Nephron progenitor cell (in vitro differentiated cells): ENCODE measurements around the gene CTXN1.

Experiments
- DNase-seq: peaks from one replicate; pipeline ENCODE4 v3.0.0; 2021
- H3K27ac Mint-ChIP-seq: 2 replicates; pipeline ENCODE4 v1.8.0; 2021; ENCODE audit warnings: mild to moderate bottlenecking, moderate library complexity, mixed read lengths
- H3K27me3 Mint-ChIP-seq: 2 replicates; pipeline ENCODE4 v1.8.0; 2021; ENCODE audit warnings: mild to moderate bottlenecking, low read depth, mixed read lengths; ENCODE audit not compliant: poor library complexity
- H3K36me3 Mint-ChIP-seq: 2 replicates; pipeline ENCODE4 v1.8.0; 2021; ENCODE audit warnings: low read depth, mixed read lengths
- H3K4me1 Mint-ChIP-seq: 2 replicates; pipeline ENCODE4 v1.8.0; 2021; ENCODE audit warnings: mixed read lengths
- H3K4me3 Mint-ChIP-seq: 2 replicates; pipeline ENCODE4 v1.8.0; 2021; ENCODE audit warnings: mild to moderate bottlenecking, moderate library complexity, mixed read lengths
- H3K9me3 Mint-ChIP-seq: 2 replicates; pipeline ENCODE4 v1.8.0; 2021; ENCODE audit warnings: mild to moderate bottlenecking, moderate library complexity, mixed read lengths
- TF ChIP-seq, protein P1 (sequence below): fragments of 200-600 bp; sonication (generic); IDR thresholded peaks from 2 replicates; pipeline ENCODE4 v1.5.0; 2021; ENCODE audit warnings: antibody characterized with exemption

Gene CTXN1

DNA sequence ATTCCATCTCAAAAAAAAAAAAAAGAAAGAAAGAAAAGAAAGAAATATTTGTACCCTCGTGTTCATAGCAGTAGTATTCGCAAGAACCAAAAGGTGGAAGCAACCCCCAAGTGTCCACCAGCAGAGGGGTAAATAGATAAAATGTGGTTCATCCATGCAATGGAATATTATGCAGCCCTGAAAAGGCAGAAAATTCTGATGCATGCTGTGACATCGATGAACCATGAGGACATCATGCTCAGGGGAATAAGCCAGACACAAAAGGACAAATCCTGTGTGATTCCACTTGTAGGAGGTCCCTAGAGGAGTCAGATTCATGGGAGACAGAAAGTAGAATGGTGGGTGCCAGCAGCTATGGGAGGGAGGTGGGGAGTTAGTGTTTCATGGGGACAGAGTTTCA lies 44.0 kb downstream of the CTXN1 start:
- TF ChIP-seq, protein P1, sequence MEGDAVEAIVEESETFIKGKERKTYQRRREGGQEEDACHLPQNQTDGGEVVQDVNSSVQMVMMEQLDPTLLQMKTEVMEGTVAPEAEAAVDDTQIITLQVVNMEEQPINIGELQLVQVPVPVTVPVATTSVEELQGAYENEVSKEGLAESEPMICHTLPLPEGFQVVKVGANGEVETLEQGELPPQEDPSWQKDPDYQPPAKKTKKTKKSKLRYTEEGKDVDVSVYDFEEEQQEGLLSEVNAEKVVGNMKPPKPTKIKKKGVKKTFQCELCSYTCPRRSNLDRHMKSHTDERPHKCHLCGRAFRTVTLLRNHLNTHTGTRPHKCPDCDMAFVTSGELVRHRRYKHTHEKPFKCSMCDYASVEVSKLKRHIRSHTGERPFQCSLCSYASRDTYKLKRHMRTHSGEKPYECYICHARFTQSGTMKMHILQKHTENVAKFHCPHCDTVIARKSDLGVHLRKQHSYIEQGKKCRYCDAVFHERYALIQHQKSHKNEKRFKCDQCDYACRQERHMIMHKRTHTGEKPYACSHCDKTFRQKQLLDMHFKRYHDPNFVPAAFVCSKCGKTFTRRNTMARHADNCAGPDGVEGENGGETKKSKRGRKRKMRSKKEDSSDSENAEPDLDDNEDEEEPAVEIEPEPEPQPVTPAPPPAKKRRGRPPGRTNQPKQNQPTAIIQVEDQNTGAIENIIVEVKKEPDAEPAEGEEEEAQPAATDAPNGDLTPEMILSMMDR = no peak
- H3K9me3 Mint-ChIP-seq = no peaks in the 10 kb centered on the region
- no peaks in the 10 kb centered on the region for H3K4me1 Mint-ChIP-seq
- no peak for DNase-seq
- no peak overlapping the region for H3K27ac Mint-ChIP-seq
- no peaks in the 10 kb centered on the region for H3K36me3 Mint-ChIP-seq
- H3K4me3 Mint-ChIP-seq = no peak overlapping the region
- peaks cover 36% of the 10 kb centered on the region for H3K27me3 Mint-ChIP-seq

- Mint-ChIP-seq H3K4me1 (peaks cover 1% of the 10 kb centered on the region), H3K36me3 (no peaks in the 10 kb centered on the region), H3K27ac (no peak overlapping the region), H3K27me3 (peaks cover 38% of the 10 kb centered on the region), H3K9me3 (no peaks in the 10 kb centered on the region), H3K4me3 (no peak overlapping the region)
- DNase-seq = no peak
- TF ChIP-seq, protein P1 = no peak
These were observed 46.1 kb downstream of the CTXN1 start for GRCh38 chr19:7879836-7880235.

- peak overlapping the region; percentile 48 for H3K27ac Mint-ChIP-seq
- no peak for DNase-seq
- no peaks in the 10 kb centered on the region for H3K9me3 Mint-ChIP-seq
- H3K27me3 Mint-ChIP-seq = peaks cover 44% of the 10 kb centered on the region
- TF ChIP-seq, protein P1 = no peak
- H3K36me3 Mint-ChIP-seq = no peaks in the 10 kb centered on the region
- no peak overlapping the region for H3K4me3 Mint-ChIP-seq
- H3K4me1 Mint-ChIP-seq = peaks cover 4% of the 10 kb centered on the region
These were observed 46.7 kb downstream of the CTXN1 start for GRCh38 chr19:7879111-7879807.

GRCh38 chr19:7877249-7877836 lies 48.6 kb downstream of the CTXN1 start:
- no peak for DNase-seq
- H3K27ac Mint-ChIP-seq = no peak overlapping the region

GRCh38 chr19:7874897-7875273 lies 51.0 kb downstream of the CTXN1 start:
- Mint-ChIP-seq H3K9me3 (no peaks in the 10 kb centered on the region), H3K36me3 (no peaks in the 10 kb centered on the region), H3K4me1 (peaks cover 22% of the 10 kb centered on the region), H3K27ac (no peak overlapping the region), H3K27me3 (peaks cover 56% of the 10 kb centered on the region), H3K4me3 (peak overlapping the region; percentile 75)
- DNase-seq = no peak
- TF ChIP-seq, protein P1 = no peak

More at GRCh38 chr19:7877249-7877836, 48.6 kb downstream of the CTXN1 start:
- peaks cover 50% of the 10 kb centered on the region for H3K27me3 Mint-ChIP-seq
- H3K4me1 Mint-ChIP-seq = peaks cover 5% of the 10 kb centered on the region
- no peaks in the 10 kb centered on the region for H3K36me3 Mint-ChIP-seq
- TF ChIP-seq, protein P1 = no peak
- H3K9me3 Mint-ChIP-seq = no peaks in the 10 kb centered on the region
- no peak overlapping the region for H3K4me3 Mint-ChIP-seq
